NCI-H82 treated with DMSO at 0.1 percent for 48 hours (cell line): Measurements from ENCODE around the gene PRDM10.
"Not testable (repeated sequence)": the region's sequence is repeated elsewhere in the genome, so short reads cannot be mapped to it uniquely, and the experiment has no call there.

Source experiments
- DNase-seq: peaks from one replicate; lab custom pipeline; 2025; ENCODE audit not compliant: unreplicated experiment; lab: John Stamatoyannopoulos, UW

The PRDM10 gene

GRCh38 chr11:129979046-129979605, 23.5 kb downstream of the PRDM10 start:
- no peak for DNase-seq

- DNase-seq: no peak
Measured at GRCh38 chr11:129978447-129978846, 24.2 kb downstream of the PRDM10 start.

- no peak for DNase-seq
Measured at GRCh38 chr11:129976328-129976727, 26.3 kb downstream of the PRDM10 start.

GRCh38 chr11:129975543-129975942, 27.1 kb downstream of the PRDM10 start:
- DNase-seq: no peak

GRCh38 chr11:129974672-129975071, 28.0 kb downstream of the PRDM10 start:
- no peak for DNase-seq

- no peak for DNase-seq
Measured at GRCh38 chr11:129974237-129974636, 28.4 kb downstream of the PRDM10 start.

- no peak for DNase-seq
Measured at GRCh38 chr11:129973809-129974208, 28.8 kb downstream of the PRDM10 start.

- DNase-seq: no peak
Measured at GRCh38 chr11:129973068-129973467, 29.6 kb downstream of the PRDM10 start.

- no peak for DNase-seq
Measured at GRCh38 chr11:129972611-129973010, 30.0 kb downstream of the PRDM10 start.

- not testable (repeated sequence) for DNase-seq
Measured at GRCh38 chr11:129971856-129972255, 30.8 kb downstream of the PRDM10 start.

- DNase-seq: no peak
Measured at GRCh38 chr11:129969920-129970319, 32.7 kb downstream of the PRDM10 start.

- DNase-seq: no peak
Measured at GRCh38 chr11:129968591-129969419, 33.8 kb downstream of the PRDM10 start.

GRCh38 chr11:129967996-129968395, 34.6 kb downstream of the PRDM10 start:
- no peak for DNase-seq

GRCh38 chr11:129965248-129965647, 37.4 kb downstream of the PRDM10 start:
- DNase-seq: no peak

- no peak for DNase-seq
Measured at GRCh38 chr11:129960216-129961214, 42.1 kb downstream of the PRDM10 start.

GRCh38 chr11:129959687-129960086, 42.9 kb downstream of the PRDM10 start:
- DNase-seq: no peak

- no peak for DNase-seq
Measured at GRCh38 chr11:129955282-129955681, 47.4 kb downstream of the PRDM10 start.

- not testable (repeated sequence) for DNase-seq
Measured at GRCh38 chr11:129954703-129955102, 47.9 kb downstream of the PRDM10 start.

GRCh38 chr11:129951866-129952262, 50.8 kb downstream of the PRDM10 start:
- no peak for DNase-seq

GRCh38 chr11:129951201-129951865, 51.3 kb downstream of the PRDM10 start:
- no peak for DNase-seq
